Suprapubic skin (tissue), 3 donors: ENCODE data around the gene EXOC3L4.

Experiments
- CTCF ChIP-seq, 2 donors: fragments of 200-600 bp in 1 of 2; fragments of 450-650 bp in 1 of 2; sonication (generic) in 1 of 2; IDR thresholded peaks; one replicate each; pipeline ENCODE4 v1.5.1; 2016 to 2019; ENCODE audit warnings: antibody characterized with exemption in 2 of 2, mild to moderate bottlenecking in 1 of 2, moderate library complexity in 1 of 2
- EP300 ChIP-seq: sonication (generic); formaldehyde crosslinking; IDR thresholded peaks from one replicate; pipeline ENCODE4 v1.6.1; 2017; ENCODE audit warnings: antibody characterized with exemption

- TF ChIP-seq CTCF (IDR thresholded peaks at IDR 0.05), result no peak
- TF ChIP-seq EP300, result no peak
Observed at GRCh38 chr14:103057028-103057371, 37.5 kb upstream of the EXOC3L4 start.
